GM19468 (cell line): Measurements from ENCODE around the gene SLC35E2B.
"Not testable (repeated sequence)": the region's sequence is repeated elsewhere in the genome, so short reads cannot be mapped to it uniquely, and the experiment has no call there.

Source experiments
- ATAC-seq: cut with Tn5 transposase; IDR thresholded peaks from one replicate; pipeline ENCODE4 v1.9.1; 2021; ENCODE audit warnings: mild to moderate bottlenecking, moderate library complexity, moderate number of reproducible peaks; ENCODE audit not compliant: unreplicated experiment; ENCODE audit errors: extremely low read depth

The SLC35E2B gene

DNA sequence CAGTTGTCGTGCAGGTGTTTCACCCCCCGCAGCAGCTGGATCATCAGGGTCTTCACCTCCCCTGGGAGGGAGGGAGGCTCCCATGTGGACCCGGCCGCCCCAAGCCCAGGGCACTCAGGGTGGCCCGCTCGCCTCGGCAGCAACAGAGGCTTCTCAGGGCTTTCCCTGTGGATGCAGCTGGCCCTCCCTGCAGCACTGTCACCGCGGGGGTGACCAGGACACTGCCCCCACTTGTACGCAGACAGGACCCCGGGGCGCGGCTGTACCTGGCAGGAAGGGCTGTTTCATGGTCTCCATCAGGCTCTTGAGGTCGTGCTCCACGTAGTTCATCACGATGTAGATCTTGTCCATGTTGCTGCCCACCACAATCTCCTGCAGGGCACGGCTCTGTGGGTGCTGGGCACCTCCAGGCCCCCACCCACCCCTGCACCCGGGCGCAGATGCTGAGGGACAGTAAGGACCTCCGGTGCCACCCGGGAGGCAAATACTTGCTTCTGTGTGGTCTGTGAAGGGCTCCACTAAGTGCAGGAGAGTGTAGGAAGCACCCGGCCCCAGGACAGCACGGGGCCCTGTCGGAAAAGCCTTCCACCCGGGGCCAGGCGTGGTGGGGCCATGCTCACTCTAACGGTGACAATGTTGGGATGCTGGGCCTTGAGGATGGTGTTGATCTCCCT lies 11.8 kb upstream of the SLC35E2B start:
- not testable (repeated sequence) for ATAC-seq

DNA sequence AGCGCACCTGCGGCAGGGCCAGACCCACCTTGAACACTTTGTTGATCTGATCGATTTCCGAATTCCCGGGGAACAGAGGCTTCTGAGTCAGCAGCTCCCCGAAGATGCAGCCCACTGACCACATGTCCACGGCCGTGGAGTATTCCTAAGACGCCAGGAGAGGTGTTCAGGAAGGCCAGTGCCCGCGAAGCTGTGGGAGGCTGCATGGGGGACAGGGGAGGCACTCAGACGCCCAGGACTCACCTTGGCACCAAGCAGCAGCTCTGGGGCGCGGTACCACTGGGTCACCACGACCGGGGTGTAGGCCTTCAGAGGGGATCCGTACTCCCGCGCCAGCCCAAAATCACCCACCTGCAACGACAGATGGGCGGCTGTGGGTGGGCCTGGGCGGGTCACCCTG lies 11.2 kb upstream of the SLC35E2B start:
- ATAC-seq: no peak

DNA sequence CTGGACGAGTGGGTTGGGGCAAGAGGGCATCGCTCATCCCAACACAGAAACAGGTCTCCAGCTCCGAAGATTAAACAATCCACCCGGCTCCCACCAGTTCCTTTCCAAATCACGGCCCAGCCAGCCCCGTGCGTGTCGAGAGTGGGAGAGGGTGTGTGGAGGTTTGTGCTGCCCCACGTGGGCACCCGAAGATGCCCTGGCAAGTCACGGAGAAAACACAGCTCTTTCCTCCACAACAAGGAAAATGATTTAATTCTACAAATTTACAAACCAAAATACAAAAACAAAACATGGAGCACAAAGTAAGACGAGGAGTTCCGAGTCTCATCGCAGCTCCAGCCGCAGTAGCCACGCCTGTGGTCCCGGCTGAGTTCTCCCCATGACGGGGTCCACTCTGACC lies 9.9 kb upstream of the SLC35E2B start:
- ATAC-seq: not testable (repeated sequence)

DNA sequence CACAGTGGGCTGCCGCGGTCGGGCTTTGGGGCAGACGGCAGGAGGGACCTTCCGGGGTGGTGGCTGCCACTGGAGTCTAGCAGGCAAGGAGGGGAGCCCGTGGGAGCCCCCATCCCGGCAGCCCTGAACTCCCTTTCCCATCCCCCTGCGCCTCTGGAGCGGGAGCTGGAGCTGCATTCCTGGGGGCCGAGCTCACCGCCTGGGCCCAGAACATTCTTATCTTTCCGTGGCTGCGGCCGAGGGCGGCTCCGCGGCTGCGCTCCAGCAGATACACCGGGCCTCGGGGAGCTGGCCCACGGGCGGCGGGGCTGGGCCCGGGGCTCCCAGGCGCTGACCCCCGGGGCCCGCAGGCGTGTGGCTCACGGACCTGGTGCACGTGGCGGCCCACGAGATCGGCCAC lies 8.0 kb upstream of the SLC35E2B start:
- not testable (repeated sequence) for ATAC-seq

DNA sequence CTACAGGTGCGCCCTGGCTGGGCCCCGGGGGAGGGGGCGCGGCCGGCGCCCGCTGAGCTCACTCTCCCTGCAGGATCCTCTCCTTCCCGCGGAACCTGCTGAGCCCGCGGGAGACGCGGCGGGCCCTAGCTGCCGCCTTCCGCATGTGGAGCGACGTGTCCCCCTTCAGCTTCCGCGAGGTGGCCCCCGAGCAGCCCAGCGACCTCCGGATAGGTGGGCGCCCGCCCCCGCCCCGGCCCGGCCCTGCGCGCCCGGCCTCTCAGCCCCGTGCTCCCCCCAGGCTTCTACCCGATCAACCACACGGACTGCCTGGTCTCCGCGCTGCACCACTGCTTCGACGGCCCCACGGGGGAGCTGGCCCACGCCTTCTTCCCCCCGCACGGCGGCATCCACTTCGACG lies 7.5 kb upstream of the SLC35E2B start:
- ATAC-seq: not testable (repeated sequence)

DNA sequence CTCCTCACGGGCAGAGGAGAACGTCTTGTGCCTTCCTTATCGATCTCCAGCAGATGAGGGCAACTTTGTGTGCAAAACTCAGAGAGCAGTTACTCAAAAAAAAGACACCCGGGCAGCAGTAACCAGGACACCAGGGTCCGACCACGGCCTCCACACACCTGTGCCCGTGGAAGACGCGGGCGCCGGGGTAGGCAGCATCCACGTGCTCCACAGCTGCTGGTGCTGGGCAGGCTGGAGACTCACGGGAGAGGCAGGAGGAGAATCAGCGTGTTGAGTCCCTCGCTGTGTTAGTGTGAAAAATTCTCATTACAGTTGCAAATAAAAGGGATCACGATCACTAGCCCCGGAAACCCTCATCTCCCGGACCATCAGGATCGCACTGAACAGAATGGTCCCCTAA lies 6.5 kb upstream of the SLC35E2B start:
- ATAC-seq: not testable (repeated sequence)

GRCh38 chr1:1697358-1698183 lies 5.0 kb upstream of the SLC35E2B start:
- ATAC-seq: not testable (repeated sequence)

GRCh38 chr1:1696431-1697357 lies 4.1 kb upstream of the SLC35E2B start:
- ATAC-seq: not testable (repeated sequence)

GRCh38 chr1:1692324-1692713 lies 276 bp downstream of the SLC35E2B start:
- not testable (repeated sequence) for ATAC-seq

- not testable (repeated sequence) for ATAC-seq
These were observed 1.2 kb downstream of the SLC35E2B start for GRCh38 chr1:1691443-1691842.

- ATAC-seq: not testable (repeated sequence)
These were observed 3.1 kb downstream of the SLC35E2B start for GRCh38 chr1:1689526-1689925.

DNA sequence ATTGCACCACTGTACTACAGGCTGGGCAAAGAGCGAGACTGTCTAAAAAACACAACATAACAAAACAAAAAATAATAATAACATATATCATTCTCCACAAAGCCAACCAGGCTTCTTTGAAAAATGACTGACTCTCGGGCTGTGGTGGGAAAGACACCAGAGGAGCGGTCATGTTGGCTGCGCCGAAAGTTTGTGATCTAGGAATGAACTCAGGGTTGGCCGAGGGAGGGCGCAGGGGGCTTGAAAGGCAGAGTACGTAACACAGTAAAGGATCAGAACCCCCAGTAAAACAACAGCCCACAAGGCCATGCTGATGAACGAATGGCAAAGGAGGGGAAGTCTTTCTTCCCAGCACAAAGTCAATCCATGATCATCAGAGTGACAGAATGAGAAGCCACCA lies 4.7 kb downstream of the SLC35E2B start:
- no peak for ATAC-seq

DNA sequence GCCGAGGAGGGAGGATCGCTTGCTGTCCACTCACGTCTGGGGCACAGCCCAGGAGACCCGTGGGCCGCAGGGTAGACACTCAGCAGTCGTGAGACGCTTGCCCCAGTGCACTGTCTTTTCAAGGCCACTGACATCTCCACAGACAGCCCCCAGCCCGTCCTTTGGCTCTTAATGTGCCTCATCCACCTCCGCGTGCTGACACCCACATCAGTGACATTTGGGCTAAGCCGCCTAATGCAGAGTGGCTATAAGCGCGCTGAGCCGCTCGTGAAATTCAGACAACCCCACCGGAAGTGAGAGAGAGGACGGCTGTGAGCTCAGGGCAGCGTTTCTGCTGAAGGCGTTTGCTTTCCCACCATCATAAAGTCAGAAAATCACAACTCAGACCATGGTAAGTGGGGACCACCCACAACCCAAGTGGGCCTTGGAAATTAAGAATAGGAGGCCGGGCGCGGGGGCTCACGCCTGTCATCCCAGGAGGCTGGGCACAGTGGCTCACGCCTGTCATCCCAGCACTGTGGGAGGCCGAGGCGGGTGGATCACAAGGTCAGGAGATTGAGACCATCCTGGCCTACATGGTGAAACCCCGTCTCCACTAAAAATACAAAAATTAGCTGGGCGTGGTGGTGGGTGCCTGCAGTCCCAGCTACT lies 8.4 kb downstream of the SLC35E2B start:
- no peak for ATAC-seq

- no peak for ATAC-seq
These were observed 9.3 kb downstream of the SLC35E2B start for GRCh38 chr1:1683104-1683905.

GRCh38 chr1:1680912-1681273 lies 11.7 kb downstream of the SLC35E2B start:
- ATAC-seq: no peak

DNA sequence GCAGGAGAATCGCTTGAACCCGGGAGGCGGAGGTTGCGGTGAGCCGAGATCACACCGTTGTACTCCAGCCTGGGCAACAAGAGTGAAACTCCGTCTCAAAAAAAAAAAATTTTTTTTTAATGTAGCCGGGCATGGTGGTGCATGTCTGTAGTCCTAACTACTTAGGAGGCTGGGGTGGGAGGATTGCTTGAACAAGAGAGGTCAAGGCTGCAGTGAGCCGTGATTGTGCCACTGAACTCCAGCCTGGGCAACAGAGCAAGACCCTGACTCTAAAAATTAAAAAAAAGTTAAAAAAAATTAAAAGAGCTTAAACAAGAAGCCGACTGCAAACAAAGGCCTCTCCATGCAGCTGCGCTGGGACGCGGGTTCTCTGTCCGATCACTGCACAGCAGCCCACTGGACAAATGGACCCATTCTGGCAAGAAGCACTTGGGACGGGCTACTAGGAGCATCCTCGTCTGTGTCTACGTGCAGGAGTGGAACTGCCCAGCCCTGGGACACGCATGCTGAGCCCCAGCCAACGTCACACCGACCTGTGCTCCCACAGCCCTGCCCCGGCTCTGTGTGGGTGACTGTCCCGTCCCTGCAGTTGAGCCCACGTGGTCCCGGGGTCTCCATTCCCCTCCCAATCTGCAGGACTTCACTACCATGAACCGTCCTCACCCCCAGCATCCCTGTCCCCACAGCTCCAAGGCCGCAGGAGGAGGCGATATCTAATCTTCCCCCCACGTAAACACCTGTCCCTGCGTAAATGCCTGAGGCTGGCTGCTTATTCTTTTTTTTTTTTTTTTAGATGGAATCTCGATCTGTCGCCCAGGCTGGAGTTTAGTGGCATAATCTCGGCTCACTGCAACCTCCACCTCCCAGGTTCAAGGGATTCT lies 12.3 kb downstream of the SLC35E2B start:
- no peak for ATAC-seq

GRCh38 chr1:1678581-1679380 lies 13.8 kb downstream of the SLC35E2B start:
- no peak for ATAC-seq
